Natural killer cell (primary cell): Measurements from ENCODE around the gene CGREF1. TPM values are rescaled to one million over a fixed set of nuclear protein-coding genes. Genes with fewer than 3 reads are reported as not detected.

Experiments
- ATAC-seq, 3 donors: fragments of 150-1000 bp in 2 of 3; fragments of 200-7000 bp in 1 of 3; cut with Tn5 transposase; 1 replicate in 1 of 3; 2 replicates in 2 of 3; pipeline ENCODE4 v1.10.0; 2021; ENCODE audit warnings: mild to moderate bottlenecking in 2 of 3, moderate library complexity in 2 of 3
- DNase-seq, 2 donors: peaks; one replicate each; pipeline versions ENCODE4 v3.0.0 to v3.0.0-alpha.2; 2013 to 2021; ENCODE audit warnings: mixed read lengths in 1 of 2
- H3K27ac ChIP-seq: one replicate; pipeline ENCODE4 v1.5.1; 2013; ENCODE audit warnings: mild to moderate bottlenecking, low read length
- H3K27me3 ChIP-seq: one replicate; pipeline ENCODE4 v1.6.1; 2013; ENCODE audit warnings: low read length; ENCODE audit not compliant: control insufficient read depth, insufficient read depth
- H3K36me3 ChIP-seq: one replicate; pipeline ENCODE4 v1.6.1; 2013; ENCODE audit warnings: low read length; ENCODE audit not compliant: control insufficient read depth, insufficient read depth
- H3K4me1 ChIP-seq: one replicate; pipeline ENCODE4 v1.6.1; 2013; ENCODE audit warnings: low read length; ENCODE audit not compliant: control insufficient read depth, insufficient read depth
- H3K4me3 ChIP-seq: one replicate; pipeline ENCODE4 v1.5.1; 2013; ENCODE audit warnings: low read length
- H3K9me3 ChIP-seq: one replicate; pipeline ENCODE4 v1.6.1; 2013; ENCODE audit warnings: low read length; ENCODE audit not compliant: control insufficient read depth, insufficient read depth
- H3K27ac Mint-ChIP-seq, 2 donors: one replicate each; pipeline ENCODE4 v1.8.0; 2022; ENCODE audit warnings: mild to moderate bottlenecking in 2 of 2, mixed read lengths in 2 of 2, moderate library complexity in 1 of 2
- H3K27me3 Mint-ChIP-seq, 2 donors: one replicate each; pipeline ENCODE4 v1.8.0; 2022; ENCODE audit warnings: low read depth in 2 of 2, mixed read lengths in 2 of 2
- H3K36me3 Mint-ChIP-seq: one replicate; pipeline ENCODE4 v1.8.0; 2022; ENCODE audit warnings: mixed read lengths
- H3K4me1 Mint-ChIP-seq, 2 donors: one replicate each; pipeline ENCODE4 v1.8.0; 2022; ENCODE audit warnings: mixed read lengths in 2 of 2
- H3K4me3 Mint-ChIP-seq: one replicate; pipeline ENCODE4 v1.8.0; 2022; ENCODE audit warnings: mild to moderate bottlenecking, moderate library complexity, mixed read lengths
- H3K9me3 Mint-ChIP-seq, 2 donors: one replicate each; pipeline ENCODE4 v1.8.0; 2022; ENCODE audit warnings: mixed read lengths in 2 of 2
- CTCF ChIP-seq: fragments of 200-600 bp; IDR thresholded peaks from one replicate; pipeline ENCODE4 v1.8.0; 2022; ENCODE audit warnings: antibody characterized with exemption
- WGBS: methylation state at CpG from one replicate; pipeline ENCODE4 v1.1.7; 2013; ENCODE audit warnings: missing lambda C conversion rate; ENCODE audit not compliant: insufficient coverage; 5-methylcytosine and 5-hydroxymethylcytosine counted together
- intact Hi-C: fragments of 100-400 bp; cut with micrococcal nuclease; formaldehyde crosslinking; loops from one replicate; pipeline ENCODE4 v1.14.2; 2022
- total RNA-seq, 4 donors: library from RNA; stranded (reverse); fragments of 120-200 nt in 1 of 4; gene quantifications; one replicate each; pipeline versions ENCODE4 v1.2.3 to v1.2.4, GENCODE V29; 2013 to 2022

CGREF1 gene
- total RNA-seq, 3 donors from 2014 or later (not counting 1 experiment from before 2014, with no cell fraction given): not detected

GRCh38 chr2:27150639-27151230 lies 31.8 kb upstream of the CGREF1 start:
- Histone ChIP-seq H3K9me3 (no peaks in the 10 kb centered on the region), H3K27me3 (no peaks in the 10 kb centered on the region), H3K4me1 (no peaks in the 10 kb centered on the region), H3K36me3 (no peaks in the 10 kb centered on the region), H3K27ac (no peak overlapping the region), H3K4me3 (no peak overlapping the region)
- Mint-ChIP-seq H3K9me3 (no peaks in the 10 kb centered on the region), H3K4me1 (no peaks in the 10 kb centered on the region), H3K27ac (no peak overlapping the region), H3K4me3 (no peak overlapping the region), H3K27me3 (peaks cover 0 to 8% of the 10 kb centered on the region in 2 donors), H3K36me3 (no peaks in the 10 kb centered on the region)
- intact Hi-C loops: no loop called here
- no peak for TF ChIP-seq CTCF
- 91% methylated on average over 8 of the region's 8 CpGs for WGBS
- DNase-seq (no peak), ATAC-seq (no peak)

- no peak for DNase-seq
- Mint-ChIP-seq H3K9me3 (no peaks in the 10 kb centered on the region), H3K27ac (no peak overlapping the region), H3K4me3 (no peak overlapping the region), H3K36me3 (no peaks in the 10 kb centered on the region), H3K27me3 (peaks cover 5 to 10% of the 10 kb centered on the region in 2 donors), H3K4me1 (no peaks in the 10 kb centered on the region)
- H3K9me3 ChIP-seq: no peaks in the 10 kb centered on the region
- H3K4me1 ChIP-seq: no peaks in the 10 kb centered on the region
- H3K27me3 ChIP-seq: no peaks in the 10 kb centered on the region
- no peak overlapping the region for H3K4me3 ChIP-seq
- peak in 1 of 3 donors; percentile 15 for ATAC-seq
- WGBS: 90% methylated on average over 29 of the region's 29 CpGs
- H3K36me3 ChIP-seq: no peaks in the 10 kb centered on the region
- no peak for TF ChIP-seq CTCF
- intact Hi-C loops: no loop called here
- no peak overlapping the region for H3K27ac ChIP-seq
Observed at GRCh38 chr2:27149570-27150405, 30.9 kb upstream of the CGREF1 start.

GRCh38 chr2:27148801-27149439 lies 30.0 kb upstream of the CGREF1 start, which contains the start of gene TCF23:
Gene TCF23, plus strand, starts transcription at chr2:27149004. Its CDS starts 130 bp downstream, at chr2:27149134.
- no peaks in the 10 kb centered on the region for H3K4me1 Mint-ChIP-seq
- ATAC-seq (no peak), DNase-seq (no peak)
- H3K9me3 ChIP-seq: no peaks in the 10 kb centered on the region
- H3K9me3 Mint-ChIP-seq: no peaks in the 10 kb centered on the region
- H3K27me3 ChIP-seq: no peaks in the 10 kb centered on the region
- no peak within 1 kb of the TSS for H3K27ac ChIP-seq
- no peak within 1 kb of the TSS for H3K27ac Mint-ChIP-seq
- H3K4me3 Mint-ChIP-seq: no peak within 1 kb of the TSS
- no peaks in the 10 kb centered on the region for H3K36me3 Mint-ChIP-seq
- intact Hi-C loops: no loop called here
- no peaks in the 10 kb centered on the region for H3K36me3 ChIP-seq
- H3K4me1 ChIP-seq: no peaks in the 10 kb centered on the region
- no peak within 1 kb of the TSS for H3K4me3 ChIP-seq
- no peak for TF ChIP-seq CTCF
- WGBS: 88% methylated on average over 12 of the region's 12 CpGs
- H3K27me3 Mint-ChIP-seq: peaks cover 13 to 17% of the 10 kb centered on the region in 2 donors
